Measurements from ENCODE around the gene DIO1.

DNA sequence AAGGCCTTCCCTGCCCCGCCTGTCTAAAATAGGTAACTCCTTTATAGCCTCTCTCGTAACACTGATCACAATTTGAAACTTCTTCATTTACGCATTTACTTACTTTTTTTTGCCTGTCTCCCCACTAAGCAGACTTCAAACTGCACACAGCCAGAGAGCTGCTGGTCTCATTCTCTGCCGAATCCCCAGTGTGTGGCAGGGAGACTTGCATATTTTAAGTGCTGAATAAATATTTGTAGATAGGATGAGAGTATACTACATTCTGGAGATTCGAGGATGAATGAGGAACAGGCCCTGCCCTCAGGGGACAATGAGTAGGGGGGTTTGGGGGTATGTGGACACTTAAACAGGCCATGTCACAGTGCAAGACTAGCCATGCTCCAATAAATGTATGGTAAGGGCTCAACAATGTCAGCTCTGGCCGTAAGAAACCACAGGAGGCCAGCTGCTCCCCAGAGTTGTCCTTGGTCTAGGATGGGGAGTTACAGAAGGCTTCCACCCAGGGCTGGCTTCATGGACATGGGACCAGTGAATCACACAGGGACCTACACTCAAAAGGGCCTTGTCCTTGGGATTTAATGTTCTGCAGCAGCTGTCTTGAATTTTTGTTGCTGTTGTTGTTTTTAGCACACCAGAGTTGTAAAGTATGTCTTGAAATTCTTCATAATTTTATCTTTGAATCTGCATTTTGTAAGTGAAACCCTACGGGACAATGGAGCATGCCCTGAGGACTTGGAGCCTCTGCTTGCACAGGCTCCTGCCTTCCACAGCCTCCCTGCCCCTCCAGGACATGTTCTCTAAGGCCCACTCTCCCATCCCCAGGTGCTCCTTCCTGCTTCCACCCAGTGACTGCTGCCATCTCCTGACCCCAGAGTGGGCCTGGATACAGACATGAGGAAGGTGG, 8.5 kb downstream of the DIO1 start:
- TF ChIP-seq CTCF (IDR thresholded peaks at IDR 0.05) (no peak), SIN3A (IDR thresholded peaks at IDR 0.05; ENCODE audit: borderline replicate concordance, insufficient read depth, low read depth, low read length) (no peak), POLR2AphosphoS5 (IDR thresholded peaks at IDR 0.05; ENCODE audit: low read depth, low read length) (no peak)
- TF ChIP-seq, protein P1, sequence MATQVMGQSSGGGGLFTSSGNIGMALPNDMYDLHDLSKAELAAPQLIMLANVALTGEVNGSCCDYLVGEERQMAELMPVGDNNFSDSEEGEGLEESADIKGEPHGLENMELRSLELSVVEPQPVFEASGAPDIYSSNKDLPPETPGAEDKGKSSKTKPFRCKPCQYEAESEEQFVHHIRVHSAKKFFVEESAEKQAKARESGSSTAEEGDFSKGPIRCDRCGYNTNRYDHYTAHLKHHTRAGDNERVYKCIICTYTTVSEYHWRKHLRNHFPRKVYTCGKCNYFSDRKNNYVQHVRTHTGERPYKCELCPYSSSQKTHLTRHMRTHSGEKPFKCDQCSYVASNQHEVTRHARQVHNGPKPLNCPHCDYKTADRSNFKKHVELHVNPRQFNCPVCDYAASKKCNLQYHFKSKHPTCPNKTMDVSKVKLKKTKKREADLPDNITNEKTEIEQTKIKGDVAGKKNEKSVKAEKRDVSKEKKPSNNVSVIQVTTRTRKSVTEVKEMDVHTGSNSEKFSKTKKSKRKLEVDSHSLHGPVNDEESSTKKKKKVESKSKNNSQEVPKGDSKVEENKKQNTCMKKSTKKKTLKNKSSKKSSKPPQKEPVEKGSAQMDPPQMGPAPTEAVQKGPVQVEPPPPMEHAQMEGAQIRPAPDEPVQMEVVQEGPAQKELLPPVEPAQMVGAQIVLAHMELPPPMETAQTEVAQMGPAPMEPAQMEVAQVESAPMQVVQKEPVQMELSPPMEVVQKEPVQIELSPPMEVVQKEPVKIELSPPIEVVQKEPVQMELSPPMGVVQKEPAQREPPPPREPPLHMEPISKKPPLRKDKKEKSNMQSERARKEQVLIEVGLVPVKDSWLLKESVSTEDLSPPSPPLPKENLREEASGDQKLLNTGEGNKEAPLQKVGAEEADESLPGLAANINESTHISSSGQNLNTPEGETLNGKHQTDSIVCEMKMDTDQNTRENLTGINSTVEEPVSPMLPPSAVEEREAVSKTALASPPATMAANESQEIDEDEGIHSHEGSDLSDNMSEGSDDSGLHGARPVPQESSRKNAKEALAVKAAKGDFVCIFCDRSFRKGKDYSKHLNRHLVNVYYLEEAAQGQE (IDR thresholded peaks at IDR 0.05; ENCODE audit: insufficient read depth in 1 of 2, low read depth in 2 of 2, low read length in 1 of 2) = no peak

Measured in Panc1 (cell line).